WERI-Rb-1 (cell line): ENCODE results near the gene LGR6.
"Not testable (repeated sequence)": the region's sequence is repeated elsewhere in the genome, so short reads cannot be mapped to it uniquely, and the experiment has no call there.

ENCODE experiments used
- DNase-seq: peaks from one replicate; pipeline ENCODE4 v3.0.0-alpha.2; 2020
- H3K27ac ChIP-seq: fragments of 250-450 bp; sonication (Bioruptor Pico); 2 replicates; pipeline ENCODE4 v1.5.1; 2020; ENCODE audit warnings: mild to moderate bottlenecking, moderate library complexity
- H3K27me3 ChIP-seq: fragments of 250-450 bp; sonication (Bioruptor Pico); 2 replicates; pipeline ENCODE4 v1.5.1; 2021; ENCODE audit warnings: mild to moderate bottlenecking, low read depth, moderate library complexity; ENCODE audit not compliant: insufficient read depth, severe bottlenecking
- H3K36me3 ChIP-seq: fragments of 250-450 bp; sonication (Bioruptor Pico); 2 replicates; pipeline ENCODE4 v1.5.1; 2020; ENCODE audit warnings: mild to moderate bottlenecking, moderate library complexity
- H3K4me3 ChIP-seq: 2 replicates; pipeline ENCODE4 v1.5.1; 2011; ENCODE audit warnings: low read depth, mild to moderate bottlenecking, control low read depth, low read length
- H3K9me3 ChIP-seq: fragments of 250-450 bp; sonication (Bioruptor Pico); 2 replicates; pipeline ENCODE4 v1.5.1; 2021; ENCODE audit warnings: mild to moderate bottlenecking, moderate library complexity; ENCODE audit not compliant: severe bottlenecking
- TF ChIP-seq, protein P1 (sequence below): IDR thresholded peaks from 2 replicates; pipeline ENCODE4 v1.5.1; 2011; ENCODE audit warnings: low read depth, mild to moderate bottlenecking, control low read depth, inconsistent platforms, low read length

The LGR6 gene

DNA sequence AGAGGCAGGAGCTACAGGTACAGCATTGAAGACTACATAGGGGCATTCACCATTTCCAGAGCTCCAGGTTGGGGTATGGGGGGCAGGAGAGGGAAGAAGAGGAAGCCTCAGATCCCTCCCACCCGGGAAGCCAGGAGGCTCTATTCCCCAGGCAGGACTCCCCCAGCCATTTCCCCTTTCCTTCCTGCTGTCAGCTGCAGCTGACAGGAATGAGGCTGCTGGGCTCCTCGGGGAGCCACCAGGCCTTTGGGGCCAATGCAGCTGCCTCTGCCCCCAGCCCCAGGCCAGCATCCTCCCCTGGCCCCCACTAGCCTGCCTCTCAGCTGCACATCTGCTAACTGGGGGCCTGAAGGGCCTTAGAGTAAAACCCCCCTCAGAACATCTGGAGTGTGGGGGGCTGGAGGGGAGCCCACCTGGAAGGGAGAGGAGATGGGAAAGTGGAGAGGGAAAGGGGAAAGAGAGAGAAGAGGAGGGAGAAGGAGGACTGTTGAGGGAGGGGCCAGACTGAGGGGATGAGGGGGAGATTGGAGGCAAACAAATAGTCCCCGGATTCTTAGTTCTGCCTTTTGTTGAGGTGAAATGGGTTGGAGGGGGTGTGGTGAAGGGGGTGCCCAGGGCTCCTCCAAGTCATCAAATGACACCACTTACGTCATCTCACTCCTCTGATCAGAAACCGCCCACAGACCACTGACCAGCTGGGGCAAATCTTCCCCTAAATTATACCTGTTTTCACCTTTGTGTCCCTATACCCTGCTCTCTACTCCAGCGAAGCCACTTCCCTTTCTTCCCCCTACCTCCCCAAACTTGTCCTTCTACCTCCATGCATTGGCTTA, 58.0 kb downstream of the LGR6 start:
- no peaks in the 10 kb centered on the region for H3K27me3 ChIP-seq
- no peaks in the 10 kb centered on the region for H3K36me3 ChIP-seq
- DNase-seq = peak; percentile 15
- H3K9me3 ChIP-seq = no peaks in the 10 kb centered on the region
- TF ChIP-seq, protein P1, sequence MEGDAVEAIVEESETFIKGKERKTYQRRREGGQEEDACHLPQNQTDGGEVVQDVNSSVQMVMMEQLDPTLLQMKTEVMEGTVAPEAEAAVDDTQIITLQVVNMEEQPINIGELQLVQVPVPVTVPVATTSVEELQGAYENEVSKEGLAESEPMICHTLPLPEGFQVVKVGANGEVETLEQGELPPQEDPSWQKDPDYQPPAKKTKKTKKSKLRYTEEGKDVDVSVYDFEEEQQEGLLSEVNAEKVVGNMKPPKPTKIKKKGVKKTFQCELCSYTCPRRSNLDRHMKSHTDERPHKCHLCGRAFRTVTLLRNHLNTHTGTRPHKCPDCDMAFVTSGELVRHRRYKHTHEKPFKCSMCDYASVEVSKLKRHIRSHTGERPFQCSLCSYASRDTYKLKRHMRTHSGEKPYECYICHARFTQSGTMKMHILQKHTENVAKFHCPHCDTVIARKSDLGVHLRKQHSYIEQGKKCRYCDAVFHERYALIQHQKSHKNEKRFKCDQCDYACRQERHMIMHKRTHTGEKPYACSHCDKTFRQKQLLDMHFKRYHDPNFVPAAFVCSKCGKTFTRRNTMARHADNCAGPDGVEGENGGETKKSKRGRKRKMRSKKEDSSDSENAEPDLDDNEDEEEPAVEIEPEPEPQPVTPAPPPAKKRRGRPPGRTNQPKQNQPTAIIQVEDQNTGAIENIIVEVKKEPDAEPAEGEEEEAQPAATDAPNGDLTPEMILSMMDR = no peak
- H3K27ac ChIP-seq = no peak overlapping the region
- no peak overlapping the region for H3K4me3 ChIP-seq

DNA sequence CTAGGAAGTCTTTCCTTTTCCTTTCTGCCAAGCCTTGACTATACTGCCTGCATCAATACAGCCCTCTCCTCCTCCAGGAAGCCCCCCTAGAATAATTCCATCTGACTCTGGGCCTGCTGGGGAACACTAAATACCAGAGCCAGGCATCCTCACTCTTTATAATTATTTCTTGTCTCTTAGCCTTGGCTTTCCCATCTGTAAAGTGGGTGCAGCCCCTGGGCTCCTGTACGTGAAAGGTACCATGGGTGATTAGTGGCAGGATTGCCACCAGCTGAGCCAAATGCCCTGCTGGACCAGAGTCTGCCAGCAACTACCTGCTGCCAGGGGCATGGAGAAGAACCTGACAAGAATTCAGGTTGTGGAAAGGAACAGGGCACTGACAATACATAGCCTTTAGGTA, 58.7 kb downstream of the LGR6 start:
- DNase-seq = peak; percentile 7
- H3K36me3 ChIP-seq = no peaks in the 10 kb centered on the region
- no peaks in the 10 kb centered on the region for H3K27me3 ChIP-seq
- TF ChIP-seq, protein P1 = no peak
- no peak overlapping the region for H3K4me3 ChIP-seq
- H3K27ac ChIP-seq = no peak overlapping the region
- no peaks in the 10 kb centered on the region for H3K9me3 ChIP-seq

DNA sequence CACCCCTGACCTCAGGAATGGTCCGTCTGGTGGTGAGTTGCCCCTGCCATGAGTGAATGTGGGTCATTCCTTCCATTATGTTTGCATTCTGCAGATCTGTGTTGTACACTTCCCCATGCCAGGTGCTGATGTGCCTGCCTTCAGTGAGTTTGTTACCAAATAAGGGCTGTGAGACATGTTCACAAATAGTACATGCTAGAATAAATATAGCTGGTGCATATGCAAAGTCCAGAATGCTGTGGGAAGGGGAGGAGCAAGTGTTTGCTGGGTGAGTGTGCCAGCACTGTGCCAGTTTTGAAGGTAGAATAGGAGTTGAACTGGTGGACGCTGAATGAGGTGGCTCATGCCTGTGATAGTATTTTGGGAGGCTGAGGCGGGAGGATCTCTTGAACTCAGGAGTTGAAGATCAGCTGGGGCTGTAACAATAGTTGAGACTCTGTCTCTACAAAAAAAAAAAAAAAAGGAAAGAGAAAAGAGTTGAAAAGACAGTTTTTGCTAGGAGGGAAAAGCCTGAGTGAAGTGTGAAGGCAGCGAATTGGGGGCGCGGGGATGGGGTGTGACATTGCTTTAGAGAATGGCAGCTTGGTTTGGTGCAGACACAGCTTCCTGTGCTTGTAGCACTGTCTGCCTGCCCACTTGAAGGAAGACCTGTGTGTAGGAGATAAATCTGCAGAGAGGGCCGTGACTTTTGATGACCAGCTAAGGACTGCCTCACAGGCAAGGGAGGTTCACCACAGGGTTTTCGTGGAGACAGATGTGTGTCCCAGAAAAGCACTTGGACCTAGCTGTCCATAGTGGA, 61.1 kb downstream of the LGR6 start:
- Histone ChIP-seq H3K27ac (no peak overlapping the region; the same call in 1 of the 2 replicates), H3K27me3 (no peaks in the 10 kb centered on the region), H3K4me3 (no peak overlapping the region), H3K36me3 (no peaks in the 10 kb centered on the region), H3K9me3 (no peaks in the 10 kb centered on the region)
- peak; percentile 26 for DNase-seq
- TF ChIP-seq, protein P1 = no peak

DNA sequence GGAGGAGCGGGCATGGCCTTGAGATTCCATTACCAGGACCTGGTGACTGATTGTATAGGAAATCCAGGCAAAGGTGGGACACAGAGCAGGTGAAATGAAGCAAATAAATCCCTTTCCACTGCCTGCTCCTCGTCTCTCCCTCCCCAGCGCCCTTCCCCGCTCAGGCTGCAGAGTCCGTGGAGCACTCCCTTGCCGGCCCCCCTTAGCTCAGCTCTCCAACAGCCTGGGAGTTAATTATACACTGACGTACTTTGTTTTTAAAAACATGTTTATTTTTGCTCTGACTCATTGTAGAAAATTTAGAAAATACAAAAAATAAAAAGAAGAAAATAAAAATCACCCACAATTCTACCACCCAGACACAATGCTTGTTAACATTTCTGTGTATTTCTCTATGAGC, 61.7 kb downstream of the LGR6 start:
- peak; percentile 63 for DNase-seq
- Histone ChIP-seq H3K27me3 (no peaks in the 10 kb centered on the region), H3K36me3 (no peaks in the 10 kb centered on the region), H3K27ac (no peak overlapping the region), H3K4me3 (no peak overlapping the region), H3K9me3 (no peaks in the 10 kb centered on the region)
- TF ChIP-seq, protein P1 = no peak

DNA sequence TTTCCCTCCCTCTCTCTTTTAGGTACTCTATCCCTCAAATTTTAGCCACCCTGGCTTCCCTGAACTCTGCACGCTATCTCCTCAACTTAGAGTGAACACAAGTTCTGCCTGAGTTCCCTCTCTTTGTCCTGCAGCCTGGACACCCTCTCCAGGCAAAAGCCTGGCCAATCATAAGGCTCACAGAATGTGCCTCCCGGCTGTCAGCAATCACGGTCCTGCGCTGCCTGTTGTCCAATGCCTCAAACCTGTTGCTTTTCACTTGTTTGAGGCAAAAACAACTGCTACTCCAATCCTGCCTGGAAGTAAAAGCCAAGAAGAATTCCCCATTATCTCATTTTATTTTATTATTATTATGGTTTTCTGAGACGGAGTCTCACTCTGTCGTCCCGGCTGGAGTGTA, 66.1 kb downstream of the LGR6 start:
- H3K9me3 ChIP-seq = peaks cover 10% of the 10 kb centered on the region
- H3K27me3 ChIP-seq = no peaks in the 10 kb centered on the region
- TF ChIP-seq, protein P1 = no peak
- DNase-seq = peak; percentile 8
- no peak overlapping the region for H3K4me3 ChIP-seq
- H3K27ac ChIP-seq = no peak overlapping the region
- H3K36me3 ChIP-seq = no peaks in the 10 kb centered on the region

DNA sequence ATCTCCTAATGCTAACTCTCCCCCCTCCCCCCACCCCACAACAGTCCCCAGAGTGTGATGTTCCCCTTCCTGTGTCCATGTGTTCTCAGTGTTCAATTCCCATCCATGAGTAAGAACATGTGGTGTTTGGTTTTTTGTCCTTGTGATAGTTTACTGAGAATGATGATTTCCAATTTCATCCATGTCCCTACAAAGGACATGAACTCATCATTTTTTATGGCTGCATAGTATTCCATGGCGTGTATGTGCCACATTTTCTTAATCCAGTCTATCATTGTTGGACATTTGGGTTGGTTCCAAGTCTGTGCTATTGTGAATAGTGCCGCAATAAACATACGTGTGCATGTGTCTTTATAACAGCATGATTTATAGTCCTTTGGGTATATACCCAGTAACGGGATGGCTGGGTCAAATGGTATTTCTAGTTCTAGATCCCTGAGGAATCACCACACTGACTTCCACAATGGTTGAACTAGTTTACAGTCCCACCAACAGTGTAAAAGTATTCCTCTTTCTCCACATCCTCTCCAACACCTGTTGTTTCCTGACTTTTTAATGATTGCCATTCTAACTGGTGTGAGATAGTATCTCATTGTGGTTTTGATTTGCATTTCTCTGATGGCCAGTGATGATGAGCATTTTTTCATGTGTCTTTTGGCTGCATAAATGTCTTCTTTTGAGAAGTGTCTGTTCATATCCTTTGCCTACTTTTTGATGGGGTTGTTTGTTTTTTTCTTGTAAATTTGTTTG, 67.8 kb downstream of the LGR6 start:
- not testable (repeated sequence) for H3K36me3 ChIP-seq, H3K27ac ChIP-seq, H3K27me3 ChIP-seq, DNase-seq, H3K4me3 ChIP-seq
- H3K9me3 ChIP-seq = peaks cover 14% of the 10 kb centered on the region
